SK-N-SH (cell line): ENCODE data around the gene AGBL3. TPM values are rescaled to one million over a fixed set of nuclear protein-coding genes. Genes with fewer than 3 reads are reported as not detected.

Experiments
- CTCF ChIA-PET: fragments of 300-600, 350-600 bp; formaldehyde crosslinking; extraction: SDS; loops from one replicate; lab custom pipeline; 2021; lab: Yijun Ruan, JAX
- POLR2A ChIA-PET: fragments of 350-600 bp; sonication (Branson Sonifier 250); formaldehyde crosslinking; extraction: SDS; loops from one replicate; lab custom pipeline; 2020; ENCODE audit warnings: antibody characterized with exemption, inconsistent platforms; lab: Yijun Ruan, JAX
- DNase-seq: peaks from one replicate; pipeline ENCODE4 v3.0.0; 2012
- H2AFZ ChIP-seq: fragments of 200-600 bp; sonication (generic); 2 replicates; pipeline ENCODE4 v1.8.1; 2016; ENCODE audit warnings: antibody characterized with exemption, mild to moderate bottlenecking, low read depth
- H3F3A ChIP-seq: fragments of 200-600 bp; sonication (generic); replicated peaks from 2 replicates; pipeline ENCODE3; 2016; ENCODE audit warnings: antibody characterized with exemption, mild to moderate bottlenecking; ENCODE audit not compliant: insufficient read depth
- H3K27ac ChIP-seq, 2 experiments: fragments of 200-500 bp in 1 of 2; fragments of 200-600 bp in 1 of 2; sonication (Bioruptor generic) in 1 of 2; sonication (generic), shearing (Covaris generic) in 1 of 2; 2 replicates each; pipeline versions ENCODE4 v1.5.1 to v1.6.1; 2014 to 2016; ENCODE audit warnings: low read depth in 2 of 2, inconsistent platforms in 1 of 2, low read length in 1 of 2, mild to moderate bottlenecking in 1 of 2, mixed read lengths in 1 of 2
- H3K27me3 ChIP-seq: fragments of 200-600 bp; sonication (generic), shearing (Covaris generic); 2 replicates; pipeline ENCODE4 v1.6.1; 2016; ENCODE audit warnings: mixed run types; ENCODE audit not compliant: insufficient read depth
- H3K36me3 ChIP-seq, 2 experiments: fragments of 200-500 bp in 1 of 2; fragments of 200-600 bp in 1 of 2; sonication (Bioruptor generic) in 1 of 2; sonication (generic) in 1 of 2; replicated peaks in 1 of 2; 2 replicates each; pipeline versions ENCODE3 to v1.5.1; 2014 to 2016; ENCODE audit warnings: low read length in 1 of 2, mild to moderate bottlenecking in 1 of 2; ENCODE audit not compliant: insufficient read depth in 2 of 2, control insufficient read depth in 1 of 2
- H3K4me1 ChIP-seq, 2 experiments: fragments of 200-500 bp in 1 of 2; fragments of 200-600 bp in 1 of 2; sonication (Bioruptor generic) in 1 of 2; sonication (generic), shearing (Covaris generic) in 1 of 2; 2 replicates each; pipeline versions ENCODE4 v1.5.1 to v1.6.1; 2014 to 2016; ENCODE audit warnings: low read depth in 1 of 2, low read length in 1 of 2, mixed run types in 1 of 2; ENCODE audit not compliant: insufficient read depth in 2 of 2, control insufficient read depth in 1 of 2
- H3K4me2 ChIP-seq: fragments of 200-600 bp; sonication (generic), shearing (Covaris generic); 2 replicates; pipeline ENCODE4 v1.6.1; 2017; ENCODE audit warnings: mixed run types
- H3K4me3 ChIP-seq, 2 experiments: fragments of 200-500 bp in 1 of 2; fragments of 200-600 bp in 1 of 2; sonication (Bioruptor generic) in 1 of 2; sonication (generic), shearing (Covaris generic) in 1 of 2; 2 replicates each; pipeline versions ENCODE4 v1.5.1 to v1.8.1; 2014 to 2016; ENCODE audit warnings: low read depth in 2 of 2, inconsistent platforms in 1 of 2, low read length in 1 of 2, mild to moderate bottlenecking in 1 of 2, mixed read lengths in 1 of 2, moderate library complexity in 1 of 2
- H3K79me2 ChIP-seq: fragments of 200-600 bp; sonication (generic); 2 replicates; pipeline ENCODE4 v1.8.1; 2017; ENCODE audit warnings: mild to moderate bottlenecking; ENCODE audit not compliant: insufficient read depth
- H3K9ac ChIP-seq: fragments of 200-600 bp; sonication (generic); 2 replicates; pipeline ENCODE4 v1.6.1; 2017; ENCODE audit warnings: mixed run types
- H3K9me2 ChIP-seq: fragments of 200-600 bp; sonication (generic); 2 replicates; pipeline ENCODE4 v1.6.1; 2017; ENCODE audit warnings: mixed run types
- H3K9me3 ChIP-seq: fragments of 200-600 bp; sonication (generic); 2 replicates; pipeline ENCODE4 v1.6.1; 2017; ENCODE audit warnings: mixed run types, mild to moderate bottlenecking, moderate library complexity
- H4K20me1 ChIP-seq: fragments of 200-600 bp; sonication (generic); 2 replicates; pipeline ENCODE4 v1.6.1; 2017; ENCODE audit warnings: mild to moderate bottlenecking, mixed run types; ENCODE audit not compliant: insufficient read depth
- ELF1 ChIP-seq: IDR thresholded peaks from 2 replicates; pipeline ENCODE4 v1.4.0; 2012
- EZH2phosphoT487 ChIP-seq: fragments of 200-600 bp; sonication (generic); IDR thresholded peaks from 2 replicates; pipeline ENCODE4 v1.6.1; 2017; ENCODE audit warnings: low read depth, mixed run types, mild to moderate bottlenecking, antibody characterized with exemption, moderate library complexity, borderline replicate concordance
- GABPA ChIP-seq: IDR thresholded peaks from 2 replicates; pipeline ENCODE4 v1.4.0; 2012; ENCODE audit warnings: low read depth, mild to moderate bottlenecking
- MEF2A ChIP-seq: IDR thresholded peaks from 2 replicates; pipeline ENCODE4 v1.4.0; 2012; ENCODE audit warnings: low read depth, borderline replicate concordance
- MXI1 ChIP-seq: IDR thresholded peaks from 2 replicates; pipeline ENCODE4 v1.6.1; 2012; ENCODE audit warnings: mild to moderate bottlenecking, low read depth, low read length, improper control_type of control experiment
- RAD21 ChIP-seq: IDR thresholded peaks from 2 replicates; pipeline ENCODE4 v1.6.1; 2012; ENCODE audit warnings: mild to moderate bottlenecking, low read length
- RFX5 ChIP-seq: IDR thresholded peaks from 2 replicates; pipeline ENCODE4 v1.6.1; 2012; ENCODE audit warnings: mild to moderate bottlenecking, improper control_type of control experiment, low read length
- SIN3A ChIP-seq: IDR thresholded peaks from 2 replicates; pipeline ENCODE4 v1.6.1; 2012; ENCODE audit warnings: low read depth, mild to moderate bottlenecking, low read length, moderate library complexity, borderline replicate concordance
- TAF1 ChIP-seq: IDR thresholded peaks from 2 replicates; pipeline ENCODE4 v1.6.1; 2012; ENCODE audit warnings: low read depth, mild to moderate bottlenecking, low read length, moderate library complexity, borderline replicate concordance
- TEAD4 ChIP-seq: IDR thresholded peaks from 2 replicates; pipeline ENCODE4 v1.4.0; 2012; ENCODE audit warnings: mild to moderate bottlenecking, borderline replicate concordance; ENCODE audit not compliant: insufficient read depth
- WGBS: methylation state at CpG from one replicate; pipeline ENCODE4 v1.1.6; 2017; ENCODE audit warnings: low lambda C conversion rate; 5-methylcytosine and 5-hydroxymethylcytosine counted together
- polyA plus RNA-seq, 3 experiments: library from polyadenylated mRNA; depleted of rRNA; stranded (reverse); fragments of >200 nt; gene quantifications; 2 replicates each; pipeline ENCODE4 v1.2.3, GENCODE V29; 2012
- TF ChIP-seq, protein P1 (sequence below): IDR thresholded peaks from 2 replicates; pipeline ENCODE4 v1.6.1; 2012; ENCODE audit warnings: mild to moderate bottlenecking, low read depth, low read length, moderate library complexity
- TF ChIP-seq, protein P2 (sequence below): fragments of 150-350 bp; IDR thresholded peaks from 2 replicates; pipeline ENCODE4 v1.6.1; 2017; ENCODE audit warnings: antibody characterized with exemption, low read length, low read depth, borderline replicate concordance
- TF ChIP-seq, protein P3 (sequence below): IDR thresholded peaks from 2 replicates; pipeline ENCODE4 v1.4.0; 2012; ENCODE audit warnings: low read depth, borderline replicate concordance
- TF ChIP-seq, protein P4 (sequence below): IDR thresholded peaks from 2 replicates; pipeline ENCODE4 v1.4.0; 2012; ENCODE audit warnings: low read depth
- TF ChIP-seq, protein P5 (sequence below): IDR thresholded peaks from 2 replicates; pipeline ENCODE4; 2012

AGBL3 gene
- polyA plus RNA-seq, 1 of the 3 experiments (the other 2 are of a cell fraction) = 0.35 TPM

DNA sequence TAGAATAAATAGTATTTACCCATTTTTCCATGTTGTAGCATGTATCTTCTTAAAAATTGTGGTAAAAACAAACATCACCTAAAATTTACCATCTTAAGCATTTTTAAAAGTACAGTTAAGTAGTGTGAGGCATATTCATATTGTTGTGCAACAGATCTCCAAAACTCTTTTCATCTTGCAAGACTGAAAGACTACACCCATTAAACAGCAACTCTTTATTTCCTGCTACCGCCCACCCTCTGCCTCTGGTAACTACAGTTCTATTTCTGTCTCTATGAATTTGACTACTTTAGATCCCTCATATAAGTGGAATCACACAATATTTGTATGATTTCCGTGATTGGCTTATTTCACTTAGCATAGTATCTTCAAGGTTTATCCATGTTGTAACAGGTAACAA, 40.0 kb upstream of the AGBL3 start (continued):
- TF ChIP-seq, protein P1, sequence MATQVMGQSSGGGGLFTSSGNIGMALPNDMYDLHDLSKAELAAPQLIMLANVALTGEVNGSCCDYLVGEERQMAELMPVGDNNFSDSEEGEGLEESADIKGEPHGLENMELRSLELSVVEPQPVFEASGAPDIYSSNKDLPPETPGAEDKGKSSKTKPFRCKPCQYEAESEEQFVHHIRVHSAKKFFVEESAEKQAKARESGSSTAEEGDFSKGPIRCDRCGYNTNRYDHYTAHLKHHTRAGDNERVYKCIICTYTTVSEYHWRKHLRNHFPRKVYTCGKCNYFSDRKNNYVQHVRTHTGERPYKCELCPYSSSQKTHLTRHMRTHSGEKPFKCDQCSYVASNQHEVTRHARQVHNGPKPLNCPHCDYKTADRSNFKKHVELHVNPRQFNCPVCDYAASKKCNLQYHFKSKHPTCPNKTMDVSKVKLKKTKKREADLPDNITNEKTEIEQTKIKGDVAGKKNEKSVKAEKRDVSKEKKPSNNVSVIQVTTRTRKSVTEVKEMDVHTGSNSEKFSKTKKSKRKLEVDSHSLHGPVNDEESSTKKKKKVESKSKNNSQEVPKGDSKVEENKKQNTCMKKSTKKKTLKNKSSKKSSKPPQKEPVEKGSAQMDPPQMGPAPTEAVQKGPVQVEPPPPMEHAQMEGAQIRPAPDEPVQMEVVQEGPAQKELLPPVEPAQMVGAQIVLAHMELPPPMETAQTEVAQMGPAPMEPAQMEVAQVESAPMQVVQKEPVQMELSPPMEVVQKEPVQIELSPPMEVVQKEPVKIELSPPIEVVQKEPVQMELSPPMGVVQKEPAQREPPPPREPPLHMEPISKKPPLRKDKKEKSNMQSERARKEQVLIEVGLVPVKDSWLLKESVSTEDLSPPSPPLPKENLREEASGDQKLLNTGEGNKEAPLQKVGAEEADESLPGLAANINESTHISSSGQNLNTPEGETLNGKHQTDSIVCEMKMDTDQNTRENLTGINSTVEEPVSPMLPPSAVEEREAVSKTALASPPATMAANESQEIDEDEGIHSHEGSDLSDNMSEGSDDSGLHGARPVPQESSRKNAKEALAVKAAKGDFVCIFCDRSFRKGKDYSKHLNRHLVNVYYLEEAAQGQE = no peak

DNA sequence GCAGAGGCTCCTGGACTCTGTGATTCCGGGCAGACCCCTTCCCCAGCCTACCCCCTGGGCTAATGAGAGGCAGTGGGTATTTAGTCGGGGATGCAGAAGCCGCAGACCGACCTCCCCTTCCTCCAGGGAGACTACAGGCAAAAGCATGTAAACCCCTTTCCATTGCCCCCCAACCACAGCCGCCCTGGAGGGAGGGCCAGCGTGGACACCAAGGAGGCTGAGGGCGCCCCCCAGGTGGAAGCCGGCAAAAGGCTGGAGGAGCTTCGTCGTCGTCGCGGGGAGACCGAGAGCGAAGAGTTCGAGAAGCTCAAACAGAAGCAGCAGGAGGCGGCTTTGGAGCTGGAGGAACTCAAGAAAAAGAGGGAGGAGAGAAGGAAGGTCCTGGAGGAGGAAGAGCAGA, 39.0 kb upstream of the AGBL3 start:
- peaks cover 0 to 7% of the 10 kb centered on the region in 2 experiments; a peak in 1 of 4 replicates for H3K4me1 ChIP-seq
- H3F3A ChIP-seq = peaks cover 49% of the 10 kb centered on the region
- H2AFZ ChIP-seq = no peak overlapping the region
- ChIA-PET POLR2A (no interaction called here), CTCF (interaction anchor here (0.9 to 1.1 kb wide), 2 partner anchors 248 to 315 kb away, joined by 4 to 5 read pairs; no protein-coding TSS in a partner anchor)
- 99% methylated on average over 17 of the region's 17 CpGs for WGBS
- H3K9ac ChIP-seq = no peak overlapping the region
- H3K27me3 ChIP-seq = no peaks in the 10 kb centered on the region
- H3K79me2 ChIP-seq = peaks cover 23% of the 10 kb centered on the region; the same call in 1 of the 2 replicates
- H3K9me3 ChIP-seq = no peaks in the 10 kb centered on the region
- DNase-seq = no peak
- no peak overlapping the region for H3K4me2 ChIP-seq
- peaks cover 90 to 99% of the 10 kb centered on the region in 2 experiments for H3K36me3 ChIP-seq
- H3K4me3 ChIP-seq = no peak overlapping the region
- H3K27ac ChIP-seq = no peak overlapping the region
- H4K20me1 ChIP-seq = no peaks in the 10 kb centered on the region
- TF ChIP-seq EZH2phosphoT487 (no peak), MXI1 (no peak), MEF2A (no peak), ELF1 (no peak), GABPA (no peak), SIN3A (no peak), RFX5 (no peak)
- TF ChIP-seq, protein P2, sequence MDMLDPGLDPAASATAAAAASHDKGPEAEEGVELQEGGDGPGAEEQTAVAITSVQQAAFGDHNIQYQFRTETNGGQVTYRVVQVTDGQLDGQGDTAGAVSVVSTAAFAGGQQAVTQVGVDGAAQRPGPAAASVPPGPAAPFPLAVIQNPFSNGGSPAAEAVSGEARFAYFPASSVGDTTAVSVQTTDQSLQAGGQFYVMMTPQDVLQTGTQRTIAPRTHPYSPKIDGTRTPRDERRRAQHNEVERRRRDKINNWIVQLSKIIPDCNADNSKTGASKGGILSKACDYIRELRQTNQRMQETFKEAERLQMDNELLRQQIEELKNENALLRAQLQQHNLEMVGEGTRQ = no peak
- H3K9me2 ChIP-seq = no peaks in the 10 kb centered on the region

DNA sequence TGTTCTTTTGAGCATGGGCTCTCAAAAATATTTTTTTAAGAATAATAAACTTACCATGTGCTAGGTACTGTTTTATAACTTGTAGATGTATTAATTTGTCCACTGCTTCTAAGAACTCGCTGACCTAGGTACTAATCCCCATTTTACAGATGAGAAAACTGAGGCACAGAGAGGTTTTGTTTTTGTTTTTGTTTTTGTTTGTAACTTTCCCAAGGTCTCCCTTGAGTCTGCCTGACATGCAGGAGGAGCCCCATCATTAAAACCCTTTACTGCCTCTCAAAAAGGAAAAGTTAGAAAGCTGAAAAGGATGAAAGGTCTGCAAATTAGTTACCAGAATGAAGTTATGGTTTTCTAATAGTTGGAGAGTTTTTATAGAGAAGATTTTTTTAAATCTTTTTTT, 38.5 kb upstream of the AGBL3 start:
- Histone ChIP-seq H3K27ac (no peak overlapping the region), H3K36me3 (peaks cover 88 to 99% of the 10 kb centered on the region in 2 experiments), H2AFZ (no peak overlapping the region), H3K4me3 (no peak overlapping the region), H3F3A (peaks cover 52% of the 10 kb centered on the region), H3K9me2 (no peaks in the 10 kb centered on the region), H3K27me3 (no peaks in the 10 kb centered on the region), H3K9ac (no peak overlapping the region), H3K4me1 (peaks cover 0 to 7% of the 10 kb centered on the region in 2 experiments; a peak in 1 of 4 replicates), H4K20me1 (no peaks in the 10 kb centered on the region), H3K9me3 (no peaks in the 10 kb centered on the region), H3K4me2 (no peak overlapping the region), H3K79me2 (peaks cover 19% of the 10 kb centered on the region; the same call in 1 of the 2 replicates)
- 97% methylated on average over 1 of the region's 1 CpG for WGBS
- POLR2A ChIA-PET = no interaction called here
- CTCF ChIA-PET = interaction anchor here (0.7 to 1.1 kb wide), 3 partner anchors 248 to 315 kb away, joined by 3 to 5 read pairs (median 4); no protein-coding TSS in a partner anchor
- no peak for DNase-seq
- TF ChIP-seq EZH2phosphoT487 = no peak
- TF ChIP-seq, protein P3, sequence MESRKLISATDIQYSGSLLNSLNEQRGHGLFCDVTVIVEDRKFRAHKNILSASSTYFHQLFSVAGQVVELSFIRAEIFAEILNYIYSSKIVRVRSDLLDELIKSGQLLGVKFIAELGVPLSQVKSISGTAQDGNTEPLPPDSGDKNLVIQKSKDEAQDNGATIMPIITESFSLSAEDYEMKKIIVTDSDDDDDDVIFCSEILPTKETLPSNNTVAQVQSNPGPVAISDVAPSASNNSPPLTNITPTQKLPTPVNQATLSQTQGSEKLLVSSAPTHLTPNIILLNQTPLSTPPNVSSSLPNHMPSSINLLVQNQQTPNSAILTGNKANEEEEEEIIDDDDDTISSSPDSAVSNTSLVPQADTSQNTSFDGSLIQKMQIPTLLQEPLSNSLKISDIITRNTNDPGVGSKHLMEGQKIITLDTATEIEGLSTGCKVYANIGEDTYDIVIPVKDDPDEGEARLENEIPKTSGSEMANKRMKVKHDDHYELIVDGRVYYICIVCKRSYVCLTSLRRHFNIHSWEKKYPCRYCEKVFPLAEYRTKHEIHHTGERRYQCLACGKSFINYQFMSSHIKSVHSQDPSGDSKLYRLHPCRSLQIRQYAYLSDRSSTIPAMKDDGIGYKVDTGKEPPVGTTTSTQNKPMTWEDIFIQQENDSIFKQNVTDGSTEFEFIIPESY = no peak
- TF ChIP-seq, protein P2 = no peak
- no peak for TF ChIP-seq RFX5
- no peak for TF ChIP-seq TEAD4
- TF ChIP-seq, protein P4, sequence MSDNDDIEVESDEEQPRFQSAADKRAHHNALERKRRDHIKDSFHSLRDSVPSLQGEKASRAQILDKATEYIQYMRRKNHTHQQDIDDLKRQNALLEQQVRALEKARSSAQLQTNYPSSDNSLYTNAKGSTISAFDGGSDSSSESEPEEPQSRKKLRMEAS = no peak
- no peak for TF ChIP-seq RAD21
- TF ChIP-seq ELF1 = no peak
- TF ChIP-seq TAF1 = no peak
- TF ChIP-seq GABPA = no peak
- no peak for TF ChIP-seq MEF2A
- TF ChIP-seq, protein P5, sequence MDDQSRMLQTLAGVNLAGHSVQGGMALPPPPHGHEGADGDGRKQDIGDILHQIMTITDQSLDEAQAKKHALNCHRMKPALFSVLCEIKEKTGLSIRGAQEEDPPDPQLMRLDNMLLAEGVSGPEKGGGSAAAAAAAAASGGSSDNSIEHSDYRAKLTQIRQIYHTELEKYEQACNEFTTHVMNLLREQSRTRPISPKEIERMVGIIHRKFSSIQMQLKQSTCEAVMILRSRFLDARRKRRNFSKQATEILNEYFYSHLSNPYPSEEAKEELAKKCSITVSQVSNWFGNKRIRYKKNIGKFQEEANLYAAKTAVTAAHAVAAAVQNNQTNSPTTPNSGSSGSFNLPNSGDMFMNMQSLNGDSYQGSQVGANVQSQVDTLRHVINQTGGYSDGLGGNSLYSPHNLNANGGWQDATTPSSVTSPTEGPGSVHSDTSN = no peak
